Kidney (tissue), 14 donors: ENCODE results near the gene CLCN7. TPM values are rescaled to one million over a fixed set of nuclear protein-coding genes. Genes with fewer than 3 reads are reported as not detected.

Experiments
- DNase-seq, 5 donors: peaks; one replicate each; pipeline ENCODE4 v3.0.0-alpha.2; 2013 to 2020
- FAIRE-seq: peaks from 2 replicates; lab custom pipeline; 2012; peaks lifted over from hg19 to GRCh38; lab: Jason Lieb, UNC
- H3K27ac ChIP-seq, 2 donors: one replicate each; pipeline ENCODE4 v1.7.0; 2013; ENCODE audit warnings: low read depth in 2 of 2, low read length in 2 of 2, inconsistent platforms in 1 of 2
- H3K27me3 ChIP-seq: one replicate; pipeline ENCODE4 v1.7.1; 2013; ENCODE audit warnings: low read length, inconsistent platforms; ENCODE audit not compliant: control insufficient read depth, insufficient read depth
- H3K36me3 ChIP-seq, 3 donors: one replicate each; pipeline versions ENCODE4 v1.7.0 to v1.7.1; 2013; ENCODE audit warnings: low read length in 3 of 3, control low read depth in 1 of 3, inconsistent platforms in 1 of 3; ENCODE audit not compliant: insufficient read depth in 3 of 3, control insufficient read depth in 2 of 3
- H3K4me1 ChIP-seq, 3 donors: one replicate each; pipeline versions ENCODE4 v1.7.0 to v1.7.1; 2013; ENCODE audit warnings: low read length in 3 of 3, inconsistent platforms in 1 of 3, low read depth in 1 of 3; ENCODE audit not compliant: control insufficient read depth in 2 of 3, insufficient read depth in 2 of 3
- H3K4me3 ChIP-seq, 3 donors: one replicate each; pipeline versions ENCODE4 v1.7.0 to v1.8.1; 2013; ENCODE audit warnings: low read length in 3 of 3, control low read depth in 1 of 3, inconsistent platforms in 1 of 3
- H3K9ac ChIP-seq, 3 donors: one replicate each; pipeline versions ENCODE4 v1.7.0 to v1.7.1; 2013; ENCODE audit warnings: low read length in 3 of 3, control low read depth in 1 of 3, inconsistent platforms in 1 of 3
- H3K9me3 ChIP-seq, 3 donors: one replicate each; pipeline versions ENCODE4 v1.7.0 to v1.7.1; 2013; ENCODE audit warnings: low read length in 3 of 3, control low read depth in 1 of 3, inconsistent platforms in 1 of 3; ENCODE audit not compliant: control insufficient read depth in 2 of 3, insufficient read depth in 1 of 3
- CTCF ChIP-seq: IDR thresholded peaks from 3 replicates; pipeline ENCODE4 v1.5.1; 2012; ENCODE audit warnings: mild to moderate bottlenecking, moderate library complexity, borderline replicate concordance; ENCODE audit not compliant: insufficient read depth; ENCODE audit errors: extremely low read depth
- intact Hi-C: fragments of 100-400 bp; cut with DNase I; formaldehyde crosslinking; loops from one replicate; pipeline ENCODE4 v1.11.1; 2022
- polyA plus RNA-seq: library from polyadenylated mRNA; stranded (reverse); fragments of 350-450 nt; fragmentation: Illumina TruSeq; extraction: RNeasy Lipid Tissue Mini Kit (QIAGEN cat#74804); gene quantifications from one replicate; pipeline ENCODE4 v1.2.3, GENCODE V29; 2014; ENCODE audit warnings: low read depth, low replicate concordance; ENCODE audit not compliant: insufficient read depth
- total RNA-seq: library from RNA; stranded (reverse); fragmentation: NEBNext Ultra II Directional; extraction: Animal tissue kit (Norgen Biotek cat#: 25700); gene quantifications from one replicate; pipeline ENCODE4 v1.2.1, GENCODE V29; 2021
- donor health status: control.
- donor health status: control.
- donor health status: control.
- donor health status: control.
- donor health status: control.
- donor health status: DM: yes; HTN: yes; CAD: no.
- donor health status: Normal renal cell carcinoma (clear cell type).

Gene CLCN7
- total and polyA plus RNA-seq, 2 donors from 2014 or later, result 38.9 to 92.5 TPM

GRCh38 chr16:1497014-1497598 lies 22.3 kb upstream of the CLCN7 start:
- Histone ChIP-seq H3K9me3 (no peaks in the 10 kb centered on the region), H3K27ac (no peak overlapping the region), H3K4me1 (peaks cover 0 to 18% (median 3%) of the 10 kb centered on the region in 3 donors), H3K36me3 (no peaks in the 10 kb centered on the region), H3K9ac (no peak overlapping the region), H3K4me3 (no peak overlapping the region), H3K27me3 (no peaks in the 10 kb centered on the region)
- peak in 1 of 5 donors; percentile 63 for DNase-seq
- intact Hi-C loops, result no loop called here
- no peak for TF ChIP-seq CTCF
- no peak for FAIRE-seq

GRCh38 chr16:1496464-1496863 lies 21.6 kb upstream of the CLCN7 start:
- no peaks in the 10 kb centered on the region for H3K36me3 ChIP-seq
- FAIRE-seq (no peak), DNase-seq (peak in 1 of 5 donors; percentile 74)
- H3K4me3 ChIP-seq, result no peak overlapping the region
- H3K9me3 ChIP-seq, result no peaks in the 10 kb centered on the region
- H3K4me1 ChIP-seq, result peaks cover 0 to 18% (median 3%) of the 10 kb centered on the region in 3 donors
- intact Hi-C loops, result no loop called here
- H3K27ac ChIP-seq, result no peak overlapping the region
- no peak for TF ChIP-seq CTCF
- no peaks in the 10 kb centered on the region for H3K27me3 ChIP-seq
- H3K9ac ChIP-seq, result no peak overlapping the region

GRCh38 chr16:1495889-1496262 lies 21.0 kb upstream of the CLCN7 start:
- intact Hi-C loops, result no loop called here
- Histone ChIP-seq H3K4me3 (no peak overlapping the region), H3K27me3 (no peaks in the 10 kb centered on the region), H3K9me3 (no peaks in the 10 kb centered on the region), H3K4me1 (peaks cover 0 to 18% (median 3%) of the 10 kb centered on the region in 3 donors), H3K27ac (no peak overlapping the region), H3K9ac (no peak overlapping the region), H3K36me3 (no peaks in the 10 kb centered on the region)
- DNase-seq (peak in 1 of 5 donors; percentile 76), FAIRE-seq (no peak)
- no peak for TF ChIP-seq CTCF
